Measurements from ENCODE around the gene MTHFD2L.
"Not testable (repeated sequence)": the region's sequence is repeated elsewhere in the genome, so short reads cannot be mapped to it uniquely, and the experiment has no call there.

MTHFD2L gene

DNA sequence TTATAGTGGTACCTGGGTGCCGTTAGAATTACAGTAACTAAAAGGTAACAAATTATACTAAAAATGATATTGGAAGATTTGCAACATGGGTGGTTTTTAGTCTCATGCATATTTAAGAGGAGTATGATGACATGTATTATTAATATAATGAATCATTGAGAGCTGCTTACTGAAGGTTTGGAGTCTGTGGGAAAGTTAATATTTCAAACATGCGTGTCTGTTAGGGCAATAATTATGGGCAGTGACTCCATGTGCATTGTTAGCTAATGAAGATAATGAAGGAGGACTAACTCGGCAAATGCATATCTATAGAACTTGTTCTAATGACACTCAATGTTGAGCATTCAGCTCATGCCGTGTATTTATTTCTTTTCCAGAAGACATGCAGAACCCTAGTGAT is 47.1 kb downstream of the MTHFD2L start:
- no peak for DNase-seq (ENCODE audit: low read depth)
- no peak overlapping the region for H3K4me3 ChIP-seq (ENCODE audit: low read length)
- TF ChIP-seq, protein P1, sequence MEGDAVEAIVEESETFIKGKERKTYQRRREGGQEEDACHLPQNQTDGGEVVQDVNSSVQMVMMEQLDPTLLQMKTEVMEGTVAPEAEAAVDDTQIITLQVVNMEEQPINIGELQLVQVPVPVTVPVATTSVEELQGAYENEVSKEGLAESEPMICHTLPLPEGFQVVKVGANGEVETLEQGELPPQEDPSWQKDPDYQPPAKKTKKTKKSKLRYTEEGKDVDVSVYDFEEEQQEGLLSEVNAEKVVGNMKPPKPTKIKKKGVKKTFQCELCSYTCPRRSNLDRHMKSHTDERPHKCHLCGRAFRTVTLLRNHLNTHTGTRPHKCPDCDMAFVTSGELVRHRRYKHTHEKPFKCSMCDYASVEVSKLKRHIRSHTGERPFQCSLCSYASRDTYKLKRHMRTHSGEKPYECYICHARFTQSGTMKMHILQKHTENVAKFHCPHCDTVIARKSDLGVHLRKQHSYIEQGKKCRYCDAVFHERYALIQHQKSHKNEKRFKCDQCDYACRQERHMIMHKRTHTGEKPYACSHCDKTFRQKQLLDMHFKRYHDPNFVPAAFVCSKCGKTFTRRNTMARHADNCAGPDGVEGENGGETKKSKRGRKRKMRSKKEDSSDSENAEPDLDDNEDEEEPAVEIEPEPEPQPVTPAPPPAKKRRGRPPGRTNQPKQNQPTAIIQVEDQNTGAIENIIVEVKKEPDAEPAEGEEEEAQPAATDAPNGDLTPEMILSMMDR (conservative IDR thresholded peaks at IDR 0.05; ENCODE audit: low read depth, low read length), result no peak

DNA sequence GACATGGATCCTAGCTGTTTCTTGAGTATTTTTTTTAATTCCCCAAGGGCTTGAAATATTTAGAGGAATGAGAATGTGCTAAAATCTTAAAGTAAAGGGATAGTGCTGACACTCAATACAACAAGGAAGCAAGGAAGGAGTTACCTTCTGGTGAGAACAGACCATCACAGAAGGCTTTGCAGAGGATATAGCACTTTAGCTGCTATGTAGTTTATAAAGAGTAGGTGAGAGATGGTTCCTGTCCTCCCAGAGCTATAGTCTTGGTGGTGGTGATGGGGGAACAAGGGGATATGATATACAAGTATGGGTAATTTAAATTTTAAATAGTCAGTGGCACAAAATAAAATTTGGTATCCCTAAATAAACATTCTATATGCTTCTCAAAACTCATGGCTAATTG is 47.6 kb downstream of the MTHFD2L start:
- H3K4me3 ChIP-seq (ENCODE audit: low read length), result no peak overlapping the region
- no peak for DNase-seq (ENCODE audit: low read depth)
- TF ChIP-seq, protein P1 (conservative IDR thresholded peaks at IDR 0.05; ENCODE audit: low read depth, low read length), result no peak

DNA sequence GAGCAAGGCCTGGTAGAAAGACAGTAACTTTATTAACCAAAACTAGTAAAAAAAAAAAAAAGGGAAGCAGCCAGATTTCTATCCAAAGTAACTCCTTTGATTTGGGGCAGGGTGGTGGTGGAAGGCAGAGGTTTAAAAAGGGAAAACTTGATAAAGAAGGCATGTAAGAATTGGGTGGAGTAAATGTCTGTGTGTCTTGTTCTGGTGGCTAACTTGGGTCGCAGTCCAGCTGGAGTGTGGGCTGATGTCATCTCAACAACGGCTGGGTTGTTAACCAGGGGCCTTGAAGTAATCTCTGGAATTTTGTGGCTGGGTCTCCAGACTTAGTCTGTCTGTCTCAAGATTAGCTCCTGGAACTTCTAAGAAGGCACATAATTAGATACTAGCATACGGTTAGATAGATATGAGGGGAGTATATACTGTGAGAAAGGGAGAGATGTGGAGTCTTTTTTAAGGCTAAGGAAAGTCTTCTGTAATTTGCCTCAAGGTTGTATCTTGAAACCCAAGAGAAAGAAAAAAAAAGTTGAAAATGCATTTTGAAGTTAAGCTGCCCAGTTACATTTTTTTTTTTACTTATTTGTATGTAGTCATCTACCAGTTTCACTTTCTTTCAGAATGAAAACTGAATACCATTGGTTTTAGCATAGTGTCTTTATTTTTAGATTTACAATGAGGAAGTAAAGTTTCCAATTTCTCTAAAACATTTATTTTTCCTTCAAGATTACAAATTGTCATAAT is 48.3 kb downstream of the MTHFD2L start:
- no peak overlapping the region for H3K4me3 ChIP-seq (ENCODE audit: low read length)
- DNase-seq (ENCODE audit: low read depth), result peak; percentile 61
- TF ChIP-seq, protein P1 (conservative IDR thresholded peaks at IDR 0.05; ENCODE audit: low read depth, low read length), result no peak

DNA sequence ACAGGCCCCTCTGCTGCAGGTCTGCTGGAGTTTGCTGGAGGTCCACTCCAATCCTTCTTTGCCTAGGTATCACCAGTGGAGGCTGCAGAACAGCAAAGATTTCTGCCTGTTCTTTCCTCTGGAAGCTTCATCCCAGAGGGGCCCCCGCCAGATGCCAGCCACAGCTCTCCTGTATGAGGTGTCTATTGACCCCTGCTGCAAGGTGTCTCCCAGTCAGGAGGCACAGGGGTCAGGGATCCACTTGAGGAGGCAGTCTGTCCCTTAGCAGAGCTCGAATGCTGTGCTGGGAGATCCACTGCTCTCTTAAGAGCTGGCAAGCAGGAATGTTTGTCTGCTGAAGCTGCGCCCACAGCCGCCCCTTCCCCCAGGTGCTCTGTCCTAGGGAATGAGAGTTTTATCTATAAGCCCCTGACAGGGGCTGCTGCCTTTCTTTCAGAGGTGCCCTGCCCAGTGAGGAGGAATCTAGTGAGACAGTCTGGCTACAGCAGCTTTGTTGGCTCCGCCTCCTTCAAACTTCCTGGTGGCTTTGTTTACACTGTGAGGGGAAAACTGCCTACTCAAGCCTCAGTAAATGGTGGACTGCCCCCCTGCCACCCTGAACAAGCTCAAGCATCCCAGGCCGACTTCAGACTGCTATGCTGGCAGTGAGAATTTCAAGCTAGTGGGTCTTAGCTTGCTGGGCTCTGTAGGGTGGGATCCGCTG is 56.7 kb downstream of the MTHFD2L start:
- H3K4me3 ChIP-seq (ENCODE audit: low read length), result not testable (repeated sequence)

DNA sequence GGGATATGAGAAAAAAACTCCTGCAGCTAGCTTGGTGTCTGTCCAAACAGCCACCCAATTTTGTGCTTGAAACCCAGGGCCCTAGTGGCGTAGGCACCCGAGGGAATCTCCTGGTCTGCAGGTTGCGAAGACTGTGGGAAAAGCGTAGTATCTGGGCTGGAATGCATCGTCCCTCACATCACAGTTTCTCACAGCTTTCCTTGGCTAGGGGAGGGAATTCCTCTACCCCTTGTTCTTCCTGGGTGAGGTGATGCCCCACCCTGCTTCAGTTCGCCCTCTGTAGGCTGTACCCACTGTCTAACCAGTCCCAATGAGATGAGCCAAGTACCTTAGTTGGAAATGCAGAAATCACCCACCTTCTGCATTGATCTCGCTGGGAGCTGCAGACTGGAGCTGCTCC is 57.3 kb downstream of the MTHFD2L start:
- H3K4me3 ChIP-seq (ENCODE audit: low read length); DNase-seq (ENCODE audit: low read depth): not testable (repeated sequence)

More for the DNA sequence above, 56.7 kb downstream of the MTHFD2L start:
- DNase-seq (ENCODE audit: low read depth), result not testable (repeated sequence)

DNA sequence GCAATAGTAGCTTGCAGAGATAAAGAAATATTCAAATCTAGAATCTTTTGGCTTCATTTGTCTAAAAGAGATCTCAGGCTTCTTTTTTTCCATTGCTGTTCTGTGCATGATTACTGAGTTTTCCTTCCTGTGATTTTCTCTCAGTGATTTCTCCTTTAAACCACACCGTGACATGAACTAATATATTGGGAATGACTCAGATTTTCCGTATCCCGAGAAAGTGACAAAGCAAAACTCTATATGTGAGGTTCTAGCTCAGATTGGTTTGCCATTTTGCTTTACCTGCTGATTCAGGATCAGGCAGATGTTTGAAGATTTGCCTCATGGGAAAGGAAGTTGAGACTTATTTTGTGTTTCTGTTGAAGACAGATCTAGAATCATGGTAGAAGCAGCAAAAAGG is 59.4 kb downstream of the MTHFD2L start:
- TF ChIP-seq, protein P1 (conservative IDR thresholded peaks at IDR 0.05; ENCODE audit: low read depth, low read length), result no peak
- DNase-seq (ENCODE audit: low read depth), result no peak
- no peak overlapping the region for H3K4me3 ChIP-seq (ENCODE audit: low read length)

DNA sequence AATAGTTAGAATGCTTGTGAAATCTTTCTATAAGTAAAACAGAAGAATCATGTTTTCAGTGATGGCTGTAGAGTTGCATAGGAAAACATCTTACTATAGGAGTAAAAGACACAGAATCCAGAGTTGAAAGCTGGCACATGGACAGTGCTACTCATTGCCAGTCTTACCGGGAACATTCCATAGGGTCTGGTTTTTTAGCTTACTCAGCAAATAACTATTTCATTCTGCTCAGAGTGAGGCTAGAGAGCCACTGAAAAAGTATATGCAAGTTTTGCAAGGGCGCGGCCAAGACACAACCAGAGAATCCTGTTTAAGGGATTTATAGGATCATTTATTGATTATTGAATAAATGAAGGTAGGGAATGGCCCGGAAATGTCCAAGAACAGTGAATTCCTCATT is 60.3 kb downstream of the MTHFD2L start:
- DNase-seq (ENCODE audit: low read depth), result no peak
- H3K4me3 ChIP-seq (ENCODE audit: low read length), result no peak overlapping the region
- TF ChIP-seq, protein P1 (conservative IDR thresholded peaks at IDR 0.05; ENCODE audit: low read depth, low read length), result no peak

DNA sequence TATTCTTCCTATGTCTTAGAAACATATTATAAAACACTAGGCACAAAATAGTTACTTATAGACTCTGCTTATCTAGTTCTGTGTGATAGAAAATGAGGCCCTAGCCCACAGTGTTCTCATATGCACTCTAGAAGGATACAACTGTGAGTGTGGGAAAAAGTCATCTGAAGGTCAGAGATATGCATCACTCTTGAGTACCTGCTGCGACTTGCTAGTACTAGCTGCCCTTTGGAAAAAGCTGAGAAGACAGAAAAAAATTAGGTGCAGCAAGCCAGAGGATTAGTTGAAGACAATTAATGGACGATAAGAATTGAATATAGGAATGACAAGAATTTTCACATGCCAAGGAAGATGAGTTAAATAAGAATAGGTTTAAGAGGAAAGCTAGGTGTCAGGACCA is 61.3 kb downstream of the MTHFD2L start:
- DNase-seq (ENCODE audit: low read depth), result no peak
- H3K4me3 ChIP-seq (ENCODE audit: low read length), result no peak overlapping the region
- TF ChIP-seq, protein P1 (conservative IDR thresholded peaks at IDR 0.05; ENCODE audit: low read depth, low read length), result no peak
